SK-N-MC (cell line): Measurements from ENCODE around the gene FBP2.

Experiments used
- EZH2 ChIP-seq: fragments of 200-600 bp; sonication (generic); IDR thresholded peaks from one replicate; pipeline ENCODE4 v1.6.1; 2017; ENCODE audit warnings: antibody characterized with exemption
- POLR2AphosphoS5 ChIP-seq: IDR thresholded peaks from 2 replicates; pipeline ENCODE4 v1.6.1; 2012; ENCODE audit warnings: mild to moderate bottlenecking, low read depth, low read length, borderline replicate concordance

DNA sequence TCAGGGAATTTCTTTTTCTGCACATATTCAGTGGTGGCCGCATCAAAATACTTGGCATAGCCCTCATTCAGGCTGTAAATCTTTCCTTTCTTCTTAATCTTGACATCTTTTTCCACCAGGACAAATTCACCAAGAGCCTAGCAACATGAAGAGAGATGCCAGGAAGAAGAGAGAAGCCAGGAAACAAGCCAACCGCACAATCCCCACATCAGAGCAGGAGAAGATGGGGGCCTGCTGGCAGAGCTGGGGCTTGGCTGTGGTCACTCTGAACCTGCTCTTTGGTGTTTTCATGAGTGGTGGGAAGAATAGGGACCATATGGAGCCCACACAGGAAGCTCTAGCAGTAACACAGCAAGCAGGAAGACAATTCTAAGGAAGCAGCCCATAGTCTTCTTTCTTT is 26.4 kb downstream of the FBP2 start:
- TF ChIP-seq EZH2 (no peak), POLR2AphosphoS5 (no peak)
